ENCODE results near the gene ZNF512.
"Not testable (repeated sequence)": the region's sequence is repeated elsewhere in the genome, so short reads cannot be mapped to it uniquely, and the experiment has no call there.

The ZNF512 gene

DNA sequence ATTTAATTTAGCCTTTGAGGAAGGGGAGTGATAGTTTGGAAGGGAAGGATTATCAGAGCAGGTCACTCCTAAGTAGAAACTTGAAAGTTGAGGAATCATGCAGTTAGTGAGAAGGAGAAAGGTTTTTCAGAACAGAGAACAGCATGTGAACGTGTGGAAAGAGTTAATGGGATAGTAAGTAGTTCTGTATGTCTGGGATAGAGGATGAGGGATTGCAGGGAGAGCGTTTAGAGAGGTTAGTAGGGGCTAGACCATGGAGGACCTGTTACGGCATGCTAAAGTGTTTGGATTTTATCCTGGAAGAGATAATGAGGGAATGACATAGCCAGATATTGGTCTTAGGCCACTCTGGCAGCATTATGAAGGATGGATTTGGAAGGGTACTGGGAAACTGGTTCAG is 1.8 kb downstream of the ZNF512 start:
- no peak overlapping the region for H3K9ac ChIP-seq (ENCODE audit: insufficient read length, low read depth)
- TF ChIP-seq SUZ12 (IDR thresholded peaks at IDR 0.05; ENCODE audit: extremely low read depth, insufficient read depth, insufficient read length): no peak
- TF ChIP-seq ZNF274 (IDR thresholded peaks at IDR 0.05; ENCODE audit: low read depth, low read length): no peak
- no peak for TF ChIP-seq YY1 (IDR thresholded peaks at IDR 0.05; ENCODE audit: insufficient read depth, insufficient read length)
- H3K36me3 ChIP-seq (ENCODE audit: insufficient read depth, insufficient read length, low read length): no peaks in the 10 kb centered on the region
- no peak overlapping the region for H3K4me3 ChIP-seq (ENCODE audit: insufficient read length, low read depth)
- no peak for DNase-seq (ENCODE audit: low read depth, low spot score)
- no peaks in the 10 kb centered on the region for H3K27me3 ChIP-seq (ENCODE audit: insufficient read depth, insufficient read length)
- H3K9me3 ChIP-seq (ENCODE audit: insufficient read depth, low read length): peaks cover 19% of the 10 kb centered on the region
- H3K4me1 ChIP-seq (ENCODE audit: insufficient read depth, insufficient read length): no peaks in the 10 kb centered on the region

DNA sequence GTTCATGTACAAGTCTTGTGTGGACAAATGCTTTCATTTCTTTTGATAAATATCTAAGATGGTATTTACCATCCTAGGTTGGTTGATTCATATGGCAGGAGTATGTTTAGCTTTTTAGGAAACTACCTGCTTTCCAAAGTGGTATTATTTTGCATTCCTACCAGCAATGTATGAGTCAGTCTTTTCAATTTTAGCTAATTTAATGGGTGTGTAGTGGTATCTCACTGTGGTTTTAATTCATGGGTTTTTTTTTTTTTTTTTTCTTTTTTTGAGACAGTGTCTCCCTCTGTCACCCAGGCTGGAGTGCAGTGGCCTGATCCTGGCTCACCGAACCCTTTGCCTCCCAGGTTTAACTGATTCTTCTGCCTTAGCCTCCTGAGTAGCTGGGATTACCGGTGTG is 4.2 kb downstream of the ZNF512 start:
- TF ChIP-seq YY1 (IDR thresholded peaks at IDR 0.05; ENCODE audit: insufficient read depth, insufficient read length) (no peak), SUZ12 (IDR thresholded peaks at IDR 0.05; ENCODE audit: extremely low read depth, insufficient read depth, insufficient read length) (no peak), ZNF274 (IDR thresholded peaks at IDR 0.05; ENCODE audit: low read depth, low read length) (no peak)
- no peaks in the 10 kb centered on the region for H3K4me1 ChIP-seq (ENCODE audit: insufficient read depth, insufficient read length)
- H3K9ac ChIP-seq (ENCODE audit: insufficient read length, low read depth): no peak overlapping the region
- H3K36me3 ChIP-seq (ENCODE audit: insufficient read depth, insufficient read length, low read length): no peaks in the 10 kb centered on the region
- peaks cover 35% of the 10 kb centered on the region for H3K9me3 ChIP-seq (ENCODE audit: insufficient read depth, low read length)
- no peaks in the 10 kb centered on the region for H3K27me3 ChIP-seq (ENCODE audit: insufficient read depth, insufficient read length)
- no peak overlapping the region for H3K4me3 ChIP-seq (ENCODE audit: insufficient read length, low read depth)
- no peak for DNase-seq (ENCODE audit: low read depth, low spot score)

GRCh38 chr2:27588308-27588707 is 5.5 kb downstream of the ZNF512 start:
- H3K36me3 ChIP-seq (ENCODE audit: insufficient read depth, insufficient read length, low read length): no peaks in the 10 kb centered on the region
- H3K4me3 ChIP-seq (ENCODE audit: insufficient read length, low read depth): no peak overlapping the region
- H3K27me3 ChIP-seq (ENCODE audit: insufficient read depth, insufficient read length): no peaks in the 10 kb centered on the region
- no peak overlapping the region for H3K9ac ChIP-seq (ENCODE audit: insufficient read length, low read depth)
- H3K9me3 ChIP-seq (ENCODE audit: insufficient read depth, low read length): peaks cover 43% of the 10 kb centered on the region
- no peaks in the 10 kb centered on the region for H3K4me1 ChIP-seq (ENCODE audit: insufficient read depth, insufficient read length)
- TF ChIP-seq ZNF274 (IDR thresholded peaks at IDR 0.05; ENCODE audit: low read depth, low read length) (no peak), YY1 (IDR thresholded peaks at IDR 0.05; ENCODE audit: insufficient read depth, insufficient read length) (no peak), SUZ12 (IDR thresholded peaks at IDR 0.05; ENCODE audit: extremely low read depth, insufficient read depth, insufficient read length) (no peak)
- DNase-seq (ENCODE audit: low read depth, low spot score): no peak

- H3K27me3 ChIP-seq (ENCODE audit: insufficient read depth, insufficient read length): no peaks in the 10 kb centered on the region
- H3K4me3 ChIP-seq (ENCODE audit: insufficient read length, low read depth): no peak overlapping the region
- H3K9ac ChIP-seq (ENCODE audit: insufficient read length, low read depth): no peak overlapping the region
- no peak for TF ChIP-seq YY1 (IDR thresholded peaks at IDR 0.05; ENCODE audit: insufficient read depth, insufficient read length)
- TF ChIP-seq SUZ12 (IDR thresholded peaks at IDR 0.05; ENCODE audit: extremely low read depth, insufficient read depth, insufficient read length): no peak
- DNase-seq (ENCODE audit: low read depth, low spot score): no peak
- no peaks in the 10 kb centered on the region for H3K36me3 ChIP-seq (ENCODE audit: insufficient read depth, insufficient read length, low read length)
- peaks cover 72% of the 10 kb centered on the region for H3K9me3 ChIP-seq (ENCODE audit: insufficient read depth, low read length)
- H3K4me1 ChIP-seq (ENCODE audit: insufficient read depth, insufficient read length): no peaks in the 10 kb centered on the region
Observed at GRCh38 chr2:27591745-27592144, 8.9 kb downstream of the ZNF512 start.

- Histone ChIP-seq H3K4me3 (ENCODE audit: insufficient read length, low read depth) (no peak overlapping the region), H3K27me3 (ENCODE audit: insufficient read depth, insufficient read length) (no peaks in the 10 kb centered on the region), H3K9ac (ENCODE audit: insufficient read length, low read depth) (no peak overlapping the region), H3K4me1 (ENCODE audit: insufficient read depth, insufficient read length) (no peaks in the 10 kb centered on the region), H3K9me3 (ENCODE audit: insufficient read depth, low read length) (peaks cover 81% of the 10 kb centered on the region), H3K36me3 (ENCODE audit: insufficient read depth, insufficient read length, low read length) (peaks cover 3% of the 10 kb centered on the region)
- no peak for TF ChIP-seq SUZ12 (IDR thresholded peaks at IDR 0.05; ENCODE audit: extremely low read depth, insufficient read depth, insufficient read length)
- TF ChIP-seq YY1 (IDR thresholded peaks at IDR 0.05; ENCODE audit: insufficient read depth, insufficient read length): no peak
- TF ChIP-seq ZNF274 (IDR thresholded peaks at IDR 0.05; ENCODE audit: low read depth, low read length): no peak
- DNase-seq (ENCODE audit: low read depth, low spot score): no peak
Observed at GRCh38 chr2:27593240-27593639, 10.4 kb downstream of the ZNF512 start.

- H3K4me3 ChIP-seq (ENCODE audit: insufficient read length, low read depth); H3K27me3 ChIP-seq (ENCODE audit: insufficient read depth, insufficient read length); H3K4me1 ChIP-seq (ENCODE audit: insufficient read depth, insufficient read length); H3K9ac ChIP-seq (ENCODE audit: insufficient read length, low read depth); DNase-seq (ENCODE audit: low read depth, low spot score): not testable (repeated sequence)
- H3K9me3 ChIP-seq (ENCODE audit: insufficient read depth, low read length): peaks cover 73% of the 10 kb centered on the region
- H3K36me3 ChIP-seq (ENCODE audit: insufficient read depth, insufficient read length, low read length): peaks cover 11% of the 10 kb centered on the region
Observed at GRCh38 chr2:27594020-27594703, 11.3 kb downstream of the ZNF512 start.

DNA sequence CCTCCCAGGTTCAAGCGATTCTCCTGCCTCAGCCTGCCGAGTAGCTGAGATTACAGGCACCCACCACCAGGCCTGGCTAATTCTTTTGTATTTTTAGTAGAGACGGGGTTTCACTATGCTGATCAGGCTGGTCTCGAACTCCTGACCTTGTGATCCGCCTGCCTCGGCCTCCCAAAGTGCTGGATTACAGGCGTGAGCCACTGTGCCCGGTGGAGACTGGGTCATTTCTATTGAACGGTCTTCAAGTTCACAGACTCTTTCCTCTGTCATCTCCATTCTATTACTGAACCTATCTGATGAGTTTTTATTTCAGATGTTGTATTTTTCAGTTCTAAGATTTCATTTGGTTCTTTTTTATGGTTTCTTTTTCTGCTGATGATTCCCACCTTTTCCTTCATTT is 12.6 kb downstream of the ZNF512 start:
- Histone ChIP-seq H3K9me3 (ENCODE audit: insufficient read depth, low read length) (peaks cover 60% of the 10 kb centered on the region), H3K36me3 (ENCODE audit: insufficient read depth, insufficient read length, low read length) (peaks cover 24% of the 10 kb centered on the region)
- not testable (repeated sequence) for H3K9ac ChIP-seq (ENCODE audit: insufficient read length, low read depth); H3K27me3 ChIP-seq (ENCODE audit: insufficient read depth, insufficient read length); H3K4me3 ChIP-seq (ENCODE audit: insufficient read length, low read depth); H3K4me1 ChIP-seq (ENCODE audit: insufficient read depth, insufficient read length); DNase-seq (ENCODE audit: low read depth, low spot score)

- no peak overlapping the region for H3K4me3 ChIP-seq (ENCODE audit: insufficient read length, low read depth)
- H3K9me3 ChIP-seq (ENCODE audit: insufficient read depth, low read length): peaks cover 50% of the 10 kb centered on the region; the same call in 1 of the 2 replicates
- peaks cover 32% of the 10 kb centered on the region for H3K36me3 ChIP-seq (ENCODE audit: insufficient read depth, insufficient read length, low read length)
- no peak for TF ChIP-seq YY1 (IDR thresholded peaks at IDR 0.05; ENCODE audit: insufficient read depth, insufficient read length)
- no peak for TF ChIP-seq SUZ12 (IDR thresholded peaks at IDR 0.05; ENCODE audit: extremely low read depth, insufficient read depth, insufficient read length)
- TF ChIP-seq ZNF274 (IDR thresholded peaks at IDR 0.05; ENCODE audit: low read depth, low read length): no peak
- no peak overlapping the region for H3K9ac ChIP-seq (ENCODE audit: insufficient read length, low read depth)
- no peaks in the 10 kb centered on the region for H3K4me1 ChIP-seq (ENCODE audit: insufficient read depth, insufficient read length)
- no peaks in the 10 kb centered on the region for H3K27me3 ChIP-seq (ENCODE audit: insufficient read depth, insufficient read length)
- DNase-seq (ENCODE audit: low read depth, low spot score): no peak
Observed at GRCh38 chr2:27596627-27597026, 13.8 kb downstream of the ZNF512 start.
